Nephron (organoid): ENCODE data around the gene MYL9.

ENCODE experiments used
- H3K27ac Mint-ChIP-seq, 3 experiments: 2 replicates each; pipeline ENCODE4 v1.8.0; 2020; ENCODE audit warnings: mixed read lengths in 3 of 3, mild to moderate bottlenecking in 2 of 3, moderate library complexity in 1 of 3
- H3K27me3 Mint-ChIP-seq: 2 replicates; pipeline ENCODE4 v1.8.0; 2021; ENCODE audit warnings: low read depth, mild to moderate bottlenecking, moderate library complexity, mixed read lengths
- H3K36me3 Mint-ChIP-seq: 2 replicates; pipeline ENCODE4 v1.8.0; 2020; ENCODE audit warnings: low read depth, mixed read lengths
- H3K4me1 Mint-ChIP-seq: 2 replicates; pipeline ENCODE4 v1.8.0; 2020; ENCODE audit warnings: mixed read lengths
- H3K4me3 Mint-ChIP-seq, 3 experiments: 2 replicates each; pipeline ENCODE4 v1.8.0; 2020; ENCODE audit warnings: mild to moderate bottlenecking in 3 of 3, mixed read lengths in 3 of 3, moderate library complexity in 2 of 3
- H3K9me3 Mint-ChIP-seq: 2 replicates; pipeline ENCODE4 v1.8.0; 2020; ENCODE audit warnings: mixed read lengths
- CTCF ChIP-seq, 3 experiments: fragments of 200-600 bp; sonication (generic); IDR thresholded peaks; one replicate each; pipeline ENCODE4 v1.5.0; 2021; ENCODE audit warnings: antibody characterized with exemption in 3 of 3; ENCODE audit not compliant: unreplicated experiment in 3 of 3

The MYL9 gene

GRCh38 chr20:36523341-36523740 lies 18.0 kb upstream of the MYL9 start:
- Mint-ChIP-seq H3K4me1 (no peaks in the 10 kb centered on the region), H3K27me3 (no peaks in the 10 kb centered on the region), H3K9me3 (no peaks in the 10 kb centered on the region), H3K4me3 (no peak overlapping the region), H3K36me3 (peaks cover 62% of the 10 kb centered on the region), H3K27ac (no peak overlapping the region)
- no peak for TF ChIP-seq CTCF (IDR thresholded peaks at IDR 0.05; ENCODE audit: unreplicated experiment in 3 of 3)

- Mint-ChIP-seq H3K27ac (peak overlapping the region in 1 of 3 experiments; percentile 78), H3K9me3 (no peaks in the 10 kb centered on the region), H3K4me3 (no peak overlapping the region), H3K36me3 (peaks cover 56% of the 10 kb centered on the region), H3K4me1 (no peaks in the 10 kb centered on the region), H3K27me3 (no peaks in the 10 kb centered on the region)
- TF ChIP-seq CTCF (IDR thresholded peaks at IDR 0.05; ENCODE audit: unreplicated experiment in 3 of 3), result no peak
Measured at GRCh38 chr20:36525620-36526365, 15.5 kb upstream of the MYL9 start.

- TF ChIP-seq CTCF (IDR thresholded peaks at IDR 0.05; ENCODE audit: unreplicated experiment in 3 of 3), result no peak
Measured at GRCh38 chr20:36526521-36527011, 14.8 kb upstream of the MYL9 start.

GRCh38 chr20:36527331-36528125 lies 13.8 kb upstream of the MYL9 start:
- Mint-ChIP-seq H3K27ac (peak overlapping the region in 2 of 3 experiments; percentile 53 to 78), H3K4me1 (no peaks in the 10 kb centered on the region), H3K4me3 (no peak overlapping the region), H3K9me3 (no peaks in the 10 kb centered on the region), H3K36me3 (peaks cover 42% of the 10 kb centered on the region), H3K27me3 (no peaks in the 10 kb centered on the region)
- no peak for TF ChIP-seq CTCF (IDR thresholded peaks at IDR 0.05; ENCODE audit: unreplicated experiment in 3 of 3)

More at GRCh38 chr20:36526521-36527011, 14.8 kb upstream of the MYL9 start:
- Mint-ChIP-seq H3K9me3 (no peaks in the 10 kb centered on the region), H3K4me1 (no peaks in the 10 kb centered on the region), H3K36me3 (peaks cover 49% of the 10 kb centered on the region), H3K27me3 (no peaks in the 10 kb centered on the region), H3K4me3 (no peak overlapping the region), H3K27ac (peak overlapping the region in 1 of 3 experiments; percentile 78)

- Mint-ChIP-seq H3K36me3 (peaks cover 42% of the 10 kb centered on the region), H3K9me3 (no peaks in the 10 kb centered on the region), H3K4me1 (no peaks in the 10 kb centered on the region), H3K4me3 (no peak overlapping the region), H3K27me3 (no peaks in the 10 kb centered on the region), H3K27ac (no peak overlapping the region)
- no peak for TF ChIP-seq CTCF (IDR thresholded peaks at IDR 0.05; ENCODE audit: unreplicated experiment in 3 of 3)
Measured at GRCh38 chr20:36528176-36528874, 13.0 kb upstream of the MYL9 start.
